Neural cell (in vitro differentiated cells): Measurements from ENCODE around the gene RIN3. TPM values are rescaled to one million over a fixed set of nuclear protein-coding genes. Genes with fewer than 3 reads are reported as not detected.

ENCODE experiments used
- H2AFZ ChIP-seq: fragments of 200-600, 300-800 bp; sonication (generic), shearing (Covaris generic); 2 replicates; pipeline ENCODE4 v1.6.0; 2014; ENCODE audit warnings: low read depth, mild to moderate bottlenecking, antibody characterized with exemption, low read length, moderate library complexity
- H3F3A ChIP-seq: fragments of 200-600 bp; shearing (Covaris generic); 2 replicates; pipeline ENCODE4 v1.6.1; 2016; ENCODE audit warnings: mild to moderate bottlenecking, moderate library complexity, mixed read lengths, antibody characterized with exemption, low read length; ENCODE audit not compliant: insufficient read depth, poor library complexity, severe bottlenecking
- H3K27ac ChIP-seq: fragments of 200-600, 300-800 bp; sonication (generic), shearing (Covaris generic); 2 replicates; pipeline ENCODE4 v1.5.1; 2014; ENCODE audit warnings: mild to moderate bottlenecking, low read length, moderate library complexity
- H3K27me3 ChIP-seq: fragments of 300-800, 200-600 bp; sonication (generic), shearing (Covaris generic); 2 replicates; pipeline ENCODE4 v1.6.0; 2014; ENCODE audit warnings: mild to moderate bottlenecking, low read depth, low read length, moderate library complexity; ENCODE audit not compliant: insufficient read depth
- H3K36me3 ChIP-seq: fragments of 300-800, 200-600 bp; sonication (generic), shearing (Covaris generic); 2 replicates; pipeline ENCODE4 v1.5.1; 2014; ENCODE audit warnings: mild to moderate bottlenecking, antibody characterized with exemption, low read length, moderate library complexity; ENCODE audit not compliant: insufficient read depth
- H3K4me2 ChIP-seq: fragments of 300-800, 200-600 bp; sonication (generic), shearing (Covaris generic); 2 replicates; pipeline ENCODE4 v1.6.0; 2014; ENCODE audit warnings: mild to moderate bottlenecking, low read length
- H3K4me3 ChIP-seq: fragments of 300-800, 200-600 bp; sonication (generic), shearing (Covaris generic); 2 replicates; pipeline ENCODE4 v1.5.1; 2014; ENCODE audit warnings: mild to moderate bottlenecking, low read length, moderate library complexity
- H3K79me2 ChIP-seq: fragments of 200-600 bp; shearing (Covaris generic); replicated peaks from 2 replicates; pipeline ENCODE4 v1.6.0; 2014; ENCODE audit warnings: mild to moderate bottlenecking, low read length, moderate library complexity; ENCODE audit not compliant: insufficient read depth
- H3K9ac ChIP-seq: fragments of 300-800, 200-600 bp; sonication (generic), shearing (Covaris generic); 2 replicates; pipeline ENCODE4 v1.6.1; 2016; ENCODE audit warnings: mild to moderate bottlenecking, low read length, mixed read lengths
- H3K9me2 ChIP-seq: fragments of 200-600 bp; shearing (Covaris generic); 2 replicates; pipeline ENCODE4 v1.6.1; 2016; ENCODE audit warnings: mild to moderate bottlenecking, low read length, mixed read lengths; ENCODE audit not compliant: insufficient read depth
- H3K9me3 ChIP-seq: fragments of 200-600, 300-800 bp; sonication (generic), shearing (Covaris generic); 2 replicates; pipeline ENCODE4 v1.6.1; 2016; ENCODE audit warnings: mild to moderate bottlenecking, mixed run types, low read length, moderate library complexity, mixed read lengths
- H4K20me1 ChIP-seq: fragments of 200-600 bp; shearing (Covaris generic); 2 replicates; pipeline ENCODE4 v1.6.1; 2016; ENCODE audit warnings: mild to moderate bottlenecking, mixed run types; ENCODE audit not compliant: insufficient read depth
- EP300 ChIP-seq: fragments of 450-650 bp; conservative IDR thresholded peaks from 2 replicates; pipeline ENCODE4 v1.6.1; 2014; ENCODE audit warnings: antibody characterized with exemption, mild to moderate bottlenecking, moderate library complexity; ENCODE audit not compliant: poor library complexity, severe bottlenecking
- EZH2 ChIP-seq: fragments of 200-600, 300-800 bp; shearing (Covaris generic), sonication (generic); IDR thresholded peaks from 2 replicates; pipeline ENCODE4 v1.6.1; 2014; ENCODE audit warnings: antibody characterized with exemption, low read length, borderline replicate concordance, mild to moderate bottlenecking; ENCODE audit not compliant: insufficient read depth, poor library complexity, severe bottlenecking
- MXI1 ChIP-seq: fragments of 450-650 bp; conservative IDR thresholded peaks from 2 replicates; pipeline ENCODE4 v1.6.1; 2014; ENCODE audit warnings: antibody characterized with exemption, mild to moderate bottlenecking; ENCODE audit not compliant: poor library complexity, severe bottlenecking
- POLR2AphosphoS5 ChIP-seq: IDR thresholded peaks from 2 replicates; pipeline ENCODE4 v1.6.1; 2012
- SMC3 ChIP-seq: fragments of 450-650 bp; conservative IDR thresholded peaks from 2 replicates; pipeline ENCODE4 v1.6.1; 2014; ENCODE audit warnings: antibody characterized with exemption, mild to moderate bottlenecking, moderate library complexity; ENCODE audit not compliant: poor library complexity
- TAF1 ChIP-seq: IDR thresholded peaks from 2 replicates; pipeline ENCODE4 v1.6.1; 2012; ENCODE audit warnings: low read depth
- polyA plus RNA-seq: library from polyadenylated mRNA; depleted of rRNA; stranded (reverse); fragments of >200 nt; gene quantifications from 2 replicates; pipeline ENCODE4 v1.2.3, GENCODE V29; 2014
- TF ChIP-seq, protein P1 (sequence below): IDR thresholded peaks from 2 replicates; pipeline ENCODE4 v1.6.1; 2012; ENCODE audit warnings: borderline replicate concordance
- TF ChIP-seq, protein P2 (sequence below): fragments of 450-650 bp; IDR thresholded peaks from 2 replicates; pipeline ENCODE4 v1.5.1; 2014; ENCODE audit warnings: antibody characterized with exemption, mild to moderate bottlenecking, moderate library complexity; ENCODE audit not compliant: poor library complexity, severe bottlenecking

The RIN3 gene
- polyA plus RNA-seq, 1 donor from 2014 or later = not detected

- Histone ChIP-seq H3K9me2 (no peaks in the 10 kb centered on the region), H4K20me1 (no peaks in the 10 kb centered on the region), H3K4me3 (no peak overlapping the region), H3K79me2 (no peaks in the 10 kb centered on the region), H3K27me3 (no peaks in the 10 kb centered on the region), H3K9me3 (no peaks in the 10 kb centered on the region), H3K36me3 (no peaks in the 10 kb centered on the region), H3F3A (no peaks in the 10 kb centered on the region), H3K27ac (no peak overlapping the region), H2AFZ (no peak overlapping the region), H3K9ac (no peak overlapping the region), H3K4me2 (no peak overlapping the region)
- TF ChIP-seq, protein P1, sequence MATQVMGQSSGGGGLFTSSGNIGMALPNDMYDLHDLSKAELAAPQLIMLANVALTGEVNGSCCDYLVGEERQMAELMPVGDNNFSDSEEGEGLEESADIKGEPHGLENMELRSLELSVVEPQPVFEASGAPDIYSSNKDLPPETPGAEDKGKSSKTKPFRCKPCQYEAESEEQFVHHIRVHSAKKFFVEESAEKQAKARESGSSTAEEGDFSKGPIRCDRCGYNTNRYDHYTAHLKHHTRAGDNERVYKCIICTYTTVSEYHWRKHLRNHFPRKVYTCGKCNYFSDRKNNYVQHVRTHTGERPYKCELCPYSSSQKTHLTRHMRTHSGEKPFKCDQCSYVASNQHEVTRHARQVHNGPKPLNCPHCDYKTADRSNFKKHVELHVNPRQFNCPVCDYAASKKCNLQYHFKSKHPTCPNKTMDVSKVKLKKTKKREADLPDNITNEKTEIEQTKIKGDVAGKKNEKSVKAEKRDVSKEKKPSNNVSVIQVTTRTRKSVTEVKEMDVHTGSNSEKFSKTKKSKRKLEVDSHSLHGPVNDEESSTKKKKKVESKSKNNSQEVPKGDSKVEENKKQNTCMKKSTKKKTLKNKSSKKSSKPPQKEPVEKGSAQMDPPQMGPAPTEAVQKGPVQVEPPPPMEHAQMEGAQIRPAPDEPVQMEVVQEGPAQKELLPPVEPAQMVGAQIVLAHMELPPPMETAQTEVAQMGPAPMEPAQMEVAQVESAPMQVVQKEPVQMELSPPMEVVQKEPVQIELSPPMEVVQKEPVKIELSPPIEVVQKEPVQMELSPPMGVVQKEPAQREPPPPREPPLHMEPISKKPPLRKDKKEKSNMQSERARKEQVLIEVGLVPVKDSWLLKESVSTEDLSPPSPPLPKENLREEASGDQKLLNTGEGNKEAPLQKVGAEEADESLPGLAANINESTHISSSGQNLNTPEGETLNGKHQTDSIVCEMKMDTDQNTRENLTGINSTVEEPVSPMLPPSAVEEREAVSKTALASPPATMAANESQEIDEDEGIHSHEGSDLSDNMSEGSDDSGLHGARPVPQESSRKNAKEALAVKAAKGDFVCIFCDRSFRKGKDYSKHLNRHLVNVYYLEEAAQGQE = no peak
- TF ChIP-seq, protein P2, sequence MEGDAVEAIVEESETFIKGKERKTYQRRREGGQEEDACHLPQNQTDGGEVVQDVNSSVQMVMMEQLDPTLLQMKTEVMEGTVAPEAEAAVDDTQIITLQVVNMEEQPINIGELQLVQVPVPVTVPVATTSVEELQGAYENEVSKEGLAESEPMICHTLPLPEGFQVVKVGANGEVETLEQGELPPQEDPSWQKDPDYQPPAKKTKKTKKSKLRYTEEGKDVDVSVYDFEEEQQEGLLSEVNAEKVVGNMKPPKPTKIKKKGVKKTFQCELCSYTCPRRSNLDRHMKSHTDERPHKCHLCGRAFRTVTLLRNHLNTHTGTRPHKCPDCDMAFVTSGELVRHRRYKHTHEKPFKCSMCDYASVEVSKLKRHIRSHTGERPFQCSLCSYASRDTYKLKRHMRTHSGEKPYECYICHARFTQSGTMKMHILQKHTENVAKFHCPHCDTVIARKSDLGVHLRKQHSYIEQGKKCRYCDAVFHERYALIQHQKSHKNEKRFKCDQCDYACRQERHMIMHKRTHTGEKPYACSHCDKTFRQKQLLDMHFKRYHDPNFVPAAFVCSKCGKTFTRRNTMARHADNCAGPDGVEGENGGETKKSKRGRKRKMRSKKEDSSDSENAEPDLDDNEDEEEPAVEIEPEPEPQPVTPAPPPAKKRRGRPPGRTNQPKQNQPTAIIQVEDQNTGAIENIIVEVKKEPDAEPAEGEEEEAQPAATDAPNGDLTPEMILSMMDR = no peak
- TF ChIP-seq MXI1 = no peak
Observed at GRCh38 chr14:92496191-92496857, 17.3 kb upstream of the RIN3 start.

DNA sequence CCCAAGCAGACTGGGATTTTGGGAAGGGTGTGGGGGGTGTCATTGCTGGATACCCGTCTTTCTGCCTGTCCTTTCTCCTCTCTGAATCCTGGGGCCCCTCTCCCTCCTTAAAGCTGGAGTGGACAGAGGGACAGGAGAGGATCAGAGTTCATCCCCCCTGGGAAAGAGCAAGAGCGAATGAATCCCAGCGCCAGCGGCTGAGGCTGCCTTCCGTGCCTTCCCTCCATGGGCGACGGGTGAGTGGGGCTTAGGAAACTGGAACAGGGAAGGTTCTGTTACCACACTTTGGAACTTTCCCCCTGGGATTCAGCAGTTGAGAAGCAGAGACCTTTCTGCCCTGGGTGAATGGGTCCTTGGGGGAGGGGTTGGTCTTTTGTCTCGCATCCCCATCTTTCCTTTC, 16.2 kb upstream of the RIN3 start:
- no peaks in the 10 kb centered on the region for H3F3A ChIP-seq

More for the DNA sequence above, 16.2 kb upstream of the RIN3 start:
- Histone ChIP-seq H3K79me2 (no peaks in the 10 kb centered on the region), H3K36me3 (no peaks in the 10 kb centered on the region), H3K9me2 (no peaks in the 10 kb centered on the region), H3K27ac (no peak overlapping the region), H3K9me3 (no peaks in the 10 kb centered on the region), H4K20me1 (no peaks in the 10 kb centered on the region), H3K4me2 (no peak overlapping the region), H2AFZ (no peak overlapping the region), H3K4me3 (no peak overlapping the region), H3K9ac (no peak overlapping the region), H3K27me3 (no peaks in the 10 kb centered on the region)
- TF ChIP-seq EZH2 (no peak), POLR2AphosphoS5 (no peak), EP300 (no peak), TAF1 (no peak), SMC3 (no peak), MXI1 (no peak)
- TF ChIP-seq, protein P1 = no peak
- TF ChIP-seq, protein P2 = no peak
